Cardiac muscle cell (in vitro differentiated cells and primary cell): ENCODE measurements around the gene ZFR2. TPM values are rescaled to one million over a fixed set of nuclear protein-coding genes. Genes with fewer than 3 reads are reported as not detected.
"Not testable (repeated sequence)": the region's sequence is repeated elsewhere in the genome, so short reads cannot be mapped to it uniquely, and the experiment has no call there.

ENCODE experiments used
- DNase-seq, 2 donors: peaks; one replicate each; pipeline versions ENCODE4 v3.0.0 to v3.0.0-alpha.2; 2010 to 2017; ENCODE audit warnings: low read depth in 1 of 2, low spot score in 1 of 2
- H3K27ac ChIP-seq: fragments of 200-600 bp; sonication (generic); 2 replicates; pipeline ENCODE4 v1.5.1; 2016
- H3K27me3 ChIP-seq: fragments of 200-600 bp; sonication (generic); 2 replicates; pipeline ENCODE4 v1.6.0; 2016; ENCODE audit warnings: control low read depth
- H3K36me3 ChIP-seq: fragments of 200-600 bp; sonication (generic); 2 replicates; pipeline ENCODE4 v1.5.1; 2016; ENCODE audit warnings: control low read depth
- H3K4me1 ChIP-seq: fragments of 200-600 bp; sonication (generic); 2 replicates; pipeline ENCODE4 v1.8.1; 2017; ENCODE audit warnings: low read depth, mild to moderate bottlenecking, mixed run types
- H3K4me3 ChIP-seq: fragments of 200-600 bp; sonication (generic); 2 replicates; pipeline ENCODE4 v1.5.1; 2016; ENCODE audit warnings: mild to moderate bottlenecking
- H3K9me3 ChIP-seq: fragments of 200-600 bp; sonication (generic); 2 replicates; pipeline ENCODE4 v1.5.1; 2017; ENCODE audit warnings: low read depth, mild to moderate bottlenecking, control low read depth
- CTCF ChIP-seq: IDR thresholded peaks from 2 replicates; pipeline ENCODE4 v1.5.1; 2012; ENCODE audit warnings: low read depth, mild to moderate bottlenecking, low read length
- polyA plus RNA-seq: library from polyadenylated mRNA; unstranded; fragments of >200 nt; fragmentation: Nextera tagmentation; extraction: Ambion mirVana; gene quantifications from 2 replicates; pipeline ENCODE4 v1.2.1, GENCODE V29; 2016
- total RNA-seq: library from RNA; depleted of rRNA; stranded (reverse); fragments of >200 nt; gene quantifications from 2 replicates; pipeline ENCODE4 v1.2.3, GENCODE V29; 2016

The ZFR2 gene
- total and polyA plus RNA-seq, 2 experiments from 2014 or later: 18.8 to 44.7 TPM

DNA sequence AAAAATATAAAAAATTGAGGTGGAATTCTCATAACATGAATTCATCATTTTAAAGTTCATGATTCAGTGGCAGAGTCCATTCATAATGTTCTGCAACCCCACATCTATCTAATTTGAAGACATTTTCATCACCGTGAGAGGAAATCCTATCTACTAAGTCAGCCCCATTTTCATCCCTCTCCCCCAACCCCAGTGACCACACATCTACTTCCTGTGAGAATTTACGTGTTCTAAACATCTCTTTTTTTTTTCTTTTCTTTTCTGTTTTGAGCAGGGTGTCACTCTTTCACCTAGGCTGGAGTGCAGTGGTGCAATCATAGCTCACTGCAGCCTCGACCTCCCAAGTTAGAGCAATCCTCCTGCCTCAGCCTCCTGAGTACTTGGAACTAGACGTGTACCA is 29.1 kb upstream of the ZFR2 start:
- no peaks in the 10 kb centered on the region for H3K36me3 ChIP-seq

DNA sequence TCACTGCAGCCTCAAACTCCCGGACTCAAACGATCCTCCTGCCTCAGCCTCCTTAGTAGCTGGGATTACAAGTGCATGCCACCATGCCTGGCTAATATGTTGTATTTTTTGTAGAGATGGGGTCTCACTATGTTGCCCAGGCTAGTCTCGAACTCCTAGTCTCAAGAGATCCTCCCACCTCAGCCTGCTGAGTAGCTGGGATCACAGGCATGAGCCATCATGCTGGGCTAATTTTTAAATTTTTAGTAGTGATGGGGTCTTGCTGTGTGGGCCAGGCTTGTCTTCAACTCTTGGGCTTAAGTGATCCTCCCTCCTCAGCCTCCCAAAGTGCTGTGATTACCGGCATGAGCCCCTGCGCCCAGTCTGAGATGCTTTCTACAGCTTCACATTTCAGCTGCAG is 26.9 kb upstream of the ZFR2 start:
- H3K27me3 ChIP-seq: no peaks in the 10 kb centered on the region
- DNase-seq: no peak
- H3K9me3 ChIP-seq: no peaks in the 10 kb centered on the region
- no peak overlapping the region for H3K4me3 ChIP-seq
- H3K4me1 ChIP-seq: no peaks in the 10 kb centered on the region
- TF ChIP-seq CTCF: no peak
- no peak overlapping the region for H3K27ac ChIP-seq
- H3K36me3 ChIP-seq: no peaks in the 10 kb centered on the region

More for the DNA sequence above, 29.1 kb upstream of the ZFR2 start:
- TF ChIP-seq CTCF: no peak
- no peak overlapping the region for H3K4me3 ChIP-seq
- no peaks in the 10 kb centered on the region for H3K27me3 ChIP-seq
- no peak overlapping the region for H3K27ac ChIP-seq
- DNase-seq: no peak
- H3K4me1 ChIP-seq: no peaks in the 10 kb centered on the region
- no peaks in the 10 kb centered on the region for H3K9me3 ChIP-seq

- DNase-seq, H3K4me1 ChIP-seq, H3K36me3 ChIP-seq, H3K27me3 ChIP-seq, H3K4me3 ChIP-seq, H3K9me3 ChIP-seq, H3K27ac ChIP-seq: not testable (repeated sequence)
Measured at GRCh38 chr19:3894959-3895358, 26.1 kb upstream of the ZFR2 start.

DNA sequence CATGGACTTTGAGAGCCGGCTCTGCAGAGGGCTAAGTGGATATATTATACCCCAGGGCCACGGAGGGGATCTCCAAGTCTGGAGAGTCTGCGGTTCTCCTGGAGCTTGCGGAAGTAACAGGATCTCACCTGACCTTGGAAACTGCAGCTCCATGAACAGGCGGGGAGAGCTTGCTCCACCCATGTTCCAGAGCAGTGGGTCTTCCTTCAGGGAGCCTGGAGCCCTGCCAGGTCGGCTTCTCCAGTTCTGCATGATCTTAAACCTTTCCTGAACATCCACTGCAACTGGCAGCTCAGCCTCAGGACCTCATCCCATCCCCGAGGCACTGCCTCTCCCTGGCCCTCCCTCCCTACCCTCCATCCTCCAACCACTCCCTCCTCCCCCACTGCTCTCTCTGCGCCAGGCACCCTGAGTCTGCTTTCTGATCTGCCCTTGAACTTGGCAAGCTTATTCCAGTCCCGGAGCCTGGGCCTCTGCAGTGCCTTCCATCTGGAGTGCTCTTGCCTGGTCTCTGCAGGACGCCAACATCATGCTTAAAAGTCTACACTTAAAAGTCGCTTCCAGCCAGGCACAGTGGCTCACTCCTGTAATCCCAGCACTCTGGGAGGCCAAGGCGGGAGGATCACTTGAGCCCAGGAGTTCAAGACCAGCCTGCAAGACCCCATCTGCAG is 24.8 kb upstream of the ZFR2 start:
- Histone ChIP-seq H3K36me3 (no peaks in the 10 kb centered on the region), H3K27ac (no peak overlapping the region), H3K4me3 (no peak overlapping the region), H3K9me3 (no peaks in the 10 kb centered on the region), H3K27me3 (no peaks in the 10 kb centered on the region), H3K4me1 (no peaks in the 10 kb centered on the region)
- no peak for DNase-seq
- TF ChIP-seq CTCF: no peak

- Histone ChIP-seq H3K4me1 (no peaks in the 10 kb centered on the region), H3K27ac (no peak overlapping the region), H3K27me3 (no peaks in the 10 kb centered on the region), H3K9me3 (no peaks in the 10 kb centered on the region), H3K4me3 (no peak overlapping the region), H3K36me3 (no peaks in the 10 kb centered on the region)
- TF ChIP-seq CTCF: no peak
- DNase-seq: no peak
Measured at GRCh38 chr19:3890591-3890990, 21.8 kb upstream of the ZFR2 start.

GRCh38 chr19:3882041-3882384 is 13.2 kb upstream of the ZFR2 start:
- TF ChIP-seq CTCF: no peak
- Histone ChIP-seq H3K4me3 (no peak overlapping the region), H3K4me1 (peaks cover 4% of the 10 kb centered on the region), H3K27ac (no peak overlapping the region), H3K9me3 (no peaks in the 10 kb centered on the region), H3K27me3 (peaks cover 40% of the 10 kb centered on the region), H3K36me3 (no peaks in the 10 kb centered on the region)
- DNase-seq: no peak
